ENCODE measurements around the gene NREP. TPM values are rescaled to one million over a fixed set of nuclear protein-coding genes. Genes with fewer than 3 reads are reported as not detected.

The NREP gene
- total and polyA plus RNA-seq, 2 experiments from 2014 or later, result 260 to 300 TPM

DNA sequence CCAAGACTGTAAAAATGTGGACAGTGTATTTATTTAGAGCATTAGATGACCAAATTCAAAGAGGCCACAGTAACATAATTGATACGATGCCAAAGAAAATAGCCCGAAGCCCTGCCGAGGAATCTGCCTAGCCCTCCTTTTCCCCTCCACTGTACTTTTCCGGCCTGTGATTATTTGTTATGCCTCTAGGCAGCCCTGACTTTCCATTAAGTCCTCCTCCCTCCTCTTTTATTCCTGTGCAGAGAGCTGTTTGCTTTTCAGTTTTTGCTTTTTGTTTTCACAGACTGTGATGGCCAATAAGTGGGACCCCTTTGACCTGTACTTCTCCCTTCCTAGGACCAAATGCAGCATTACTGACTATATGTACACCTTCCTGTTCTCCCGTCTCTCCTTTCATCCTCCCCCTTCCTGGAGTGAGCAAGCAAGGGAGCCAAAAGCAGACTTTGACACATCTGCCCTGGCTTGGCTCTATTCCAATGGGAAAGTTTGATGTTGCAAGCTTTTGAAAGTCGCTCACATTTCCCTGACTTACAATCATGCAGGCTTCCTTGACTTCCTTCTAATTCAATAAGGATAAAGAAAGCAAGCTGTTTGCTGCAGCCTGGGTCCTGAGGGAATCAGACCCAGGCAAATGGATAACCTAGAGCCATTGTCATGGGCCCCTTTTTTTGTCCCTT, 76.1 kb downstream of the NREP start:
- DNase-seq (ENCODE audit: low spot score) (no peak), ATAC-seq (no peak; the same call in 2 of the 3 replicates)
- Mint-ChIP-seq H3K4me1 (peaks cover 16% of the 10 kb centered on the region), H3K27ac (no peak overlapping the region), H3K27me3 (ENCODE audit: insufficient read depth, low read depth, poor library complexity) (peaks cover 2% of the 10 kb centered on the region), H3K9me3 (no peaks in the 10 kb centered on the region), H3K4me3 (no peak overlapping the region), H3K36me3 (ENCODE audit: low read depth) (no peaks in the 10 kb centered on the region)
- Histone ChIP-seq H3K4me3 (no peak overlapping the region), H3K27me3 (ENCODE audit: insufficient read depth) (no peaks in the 10 kb centered on the region), H3K36me3 (ENCODE audit: insufficient read depth) (no peaks in the 10 kb centered on the region), H4K20me1 (replicated peaks; ENCODE audit: insufficient read depth) (no peaks in the 10 kb centered on the region), H3F3A (replicated peaks; ENCODE audit: low read depth) (no peaks in the 10 kb centered on the region), H3K27ac (ENCODE audit: low read depth) (no peak overlapping the region), H3K79me2 (replicated peaks; ENCODE audit: insufficient read depth) (no peaks in the 10 kb centered on the region), H3K4me2 (no peak overlapping the region), H2AFZ (peak overlapping the region; percentile 69), H3K9me2 (ENCODE audit: insufficient read depth) (peaks cover 12% of the 10 kb centered on the region; the same call in 1 of the 2 replicates), H3K4me1 (ENCODE audit: insufficient read depth) (peaks cover 2% of the 10 kb centered on the region)
- TF ChIP-seq, protein P1, sequence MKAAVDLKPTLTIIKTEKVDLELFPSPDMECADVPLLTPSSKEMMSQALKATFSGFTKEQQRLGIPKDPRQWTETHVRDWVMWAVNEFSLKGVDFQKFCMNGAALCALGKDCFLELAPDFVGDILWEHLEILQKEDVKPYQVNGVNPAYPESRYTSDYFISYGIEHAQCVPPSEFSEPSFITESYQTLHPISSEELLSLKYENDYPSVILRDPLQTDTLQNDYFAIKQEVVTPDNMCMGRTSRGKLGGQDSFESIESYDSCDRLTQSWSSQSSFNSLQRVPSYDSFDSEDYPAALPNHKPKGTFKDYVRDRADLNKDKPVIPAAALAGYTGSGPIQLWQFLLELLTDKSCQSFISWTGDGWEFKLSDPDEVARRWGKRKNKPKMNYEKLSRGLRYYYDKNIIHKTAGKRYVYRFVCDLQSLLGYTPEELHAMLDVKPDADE (IDR thresholded peaks at IDR 0.05), result no peak
- TF ChIP-seq EZH2 (IDR thresholded peaks at IDR 0.05; ENCODE audit: low read depth, unreplicated experiment) (no peak), ZNF114 (CRISPR knock-in tag; IDR thresholded peaks at IDR 0.05) (no peak), CREB1 (CRISPR knock-in tag; IDR thresholded peaks at IDR 0.05; ENCODE audit: low read depth) (no peak), POLR2AphosphoS5 (IDR thresholded peaks at IDR 0.05; ENCODE audit: low read depth) (no peak), EZH2phosphoT487 (IDR thresholded peaks at IDR 0.05; ENCODE audit: unreplicated experiment) (no peak)
- TF ChIP-seq, protein P2, sequence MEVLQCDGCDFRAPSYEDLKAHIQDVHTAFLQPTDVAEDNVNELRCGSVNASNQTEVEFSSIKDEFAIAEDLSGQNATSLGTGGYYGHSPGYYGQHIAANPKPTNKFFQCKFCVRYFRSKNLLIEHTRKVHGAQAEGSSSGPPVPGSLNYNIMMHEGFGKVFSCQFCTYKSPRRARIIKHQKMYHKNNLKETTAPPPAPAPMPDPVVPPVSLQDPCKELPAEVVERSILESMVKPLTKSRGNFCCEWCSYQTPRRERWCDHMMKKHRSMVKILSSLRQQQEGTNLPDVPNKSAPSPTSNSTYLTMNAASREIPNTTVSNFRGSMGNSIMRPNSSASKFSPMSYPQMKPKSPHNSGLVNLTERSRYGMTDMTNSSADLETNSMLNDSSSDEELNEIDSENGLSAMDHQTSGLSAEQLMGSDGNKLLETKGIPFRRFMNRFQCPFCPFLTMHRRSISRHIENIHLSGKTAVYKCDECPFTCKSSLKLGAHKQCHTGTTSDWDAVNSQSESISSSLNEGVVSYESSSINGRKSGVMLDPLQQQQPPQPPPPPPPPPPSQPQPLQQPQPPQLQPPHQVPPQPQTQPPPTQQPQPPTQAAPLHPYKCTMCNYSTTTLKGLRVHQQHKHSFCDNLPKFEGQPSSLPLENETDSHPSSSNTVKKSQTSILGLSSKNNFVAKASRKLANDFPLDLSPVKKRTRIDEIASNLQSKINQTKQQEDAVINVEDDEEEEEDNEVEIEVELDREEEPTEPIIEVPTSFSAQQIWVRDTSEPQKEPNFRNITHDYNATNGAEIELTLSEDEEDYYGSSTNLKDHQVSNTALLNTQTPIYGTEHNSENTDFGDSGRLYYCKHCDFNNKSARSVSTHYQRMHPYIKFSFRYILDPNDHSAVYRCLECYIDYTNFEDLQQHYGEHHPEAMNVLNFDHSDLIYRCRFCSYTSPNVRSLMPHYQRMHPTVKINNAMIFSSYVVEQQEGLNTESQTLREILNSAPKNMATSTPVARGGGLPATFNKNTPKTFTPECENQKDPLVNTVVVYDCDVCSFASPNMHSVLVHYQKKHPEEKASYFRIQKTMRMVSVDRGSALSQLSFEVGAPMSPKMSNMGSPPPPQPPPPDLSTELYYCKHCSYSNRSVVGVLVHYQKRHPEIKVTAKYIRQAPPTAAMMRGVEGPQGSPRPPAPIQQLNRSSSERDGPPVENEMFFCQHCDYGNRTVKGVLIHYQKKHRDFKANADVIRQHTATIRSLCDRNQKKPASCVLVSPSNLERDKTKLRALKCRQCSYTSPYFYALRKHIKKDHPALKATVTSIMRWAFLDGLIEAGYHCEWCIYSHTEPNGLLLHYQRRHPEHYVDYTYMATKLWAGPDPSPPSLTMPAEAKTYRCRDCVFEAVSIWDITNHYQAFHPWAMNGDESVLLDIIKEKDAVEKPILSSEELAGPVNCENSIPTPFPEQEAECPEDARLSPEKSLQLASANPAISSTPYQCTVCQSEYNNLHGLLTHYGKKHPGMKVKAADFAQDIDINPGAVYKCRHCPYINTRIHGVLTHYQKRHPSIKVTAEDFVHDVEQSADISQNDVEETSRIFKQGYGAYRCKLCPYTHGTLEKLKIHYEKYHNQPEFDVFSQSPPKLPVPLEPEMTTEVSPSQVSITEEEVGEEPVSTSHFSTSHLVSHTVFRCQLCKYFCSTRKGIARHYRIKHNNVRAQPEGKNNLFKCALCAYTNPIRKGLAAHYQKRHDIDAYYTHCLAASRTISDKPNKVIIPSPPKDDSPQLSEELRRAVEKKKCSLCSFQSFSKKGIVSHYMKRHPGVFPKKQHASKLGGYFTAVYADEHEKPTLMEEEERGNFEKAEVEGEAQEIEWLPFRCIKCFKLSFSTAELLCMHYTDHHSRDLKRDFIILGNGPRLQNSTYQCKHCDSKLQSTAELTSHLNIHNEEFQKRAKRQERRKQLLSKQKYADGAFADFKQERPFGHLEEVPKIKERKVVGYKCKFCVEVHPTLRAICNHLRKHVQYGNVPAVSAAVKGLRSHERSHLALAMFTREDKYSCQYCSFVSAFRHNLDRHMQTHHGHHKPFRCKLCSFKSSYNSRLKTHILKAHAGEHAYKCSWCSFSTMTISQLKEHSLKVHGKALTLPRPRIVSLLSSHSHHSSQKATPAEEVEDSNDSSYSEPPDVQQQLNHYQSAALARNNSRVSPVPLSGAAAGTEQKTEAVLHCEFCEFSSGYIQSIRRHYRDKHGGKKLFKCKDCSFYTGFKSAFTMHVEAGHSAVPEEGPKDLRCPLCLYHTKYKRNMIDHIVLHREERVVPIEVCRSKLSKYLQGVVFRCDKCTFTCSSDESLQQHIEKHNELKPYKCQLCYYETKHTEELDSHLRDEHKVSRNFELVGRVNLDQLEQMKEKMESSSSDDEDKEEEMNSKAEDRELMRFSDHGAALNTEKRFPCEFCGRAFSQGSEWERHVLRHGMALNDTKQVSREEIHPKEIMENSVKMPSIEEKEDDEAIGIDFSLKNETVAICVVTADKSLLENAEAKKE (CRISPR knock-in tag; IDR thresholded peaks at IDR 0.05), result no peak

All from GM23338 (cell line).